ENCODE results near the gene LAMC3. TPM values are rescaled to one million over a fixed set of nuclear protein-coding genes. Genes with fewer than 3 reads are reported as not detected.
A peak's percentile ranks its signal among the peaks of the same experiment; 100 is the strongest.

The LAMC3 gene
- total and polyA plus RNA-seq, 9 of the 15 experiments (the other 6 are each of a cell fraction or from before 2014, with no cell fraction given), result 0.10 TPM; not detected in 8

- TF ChIP-seq, protein P1, sequence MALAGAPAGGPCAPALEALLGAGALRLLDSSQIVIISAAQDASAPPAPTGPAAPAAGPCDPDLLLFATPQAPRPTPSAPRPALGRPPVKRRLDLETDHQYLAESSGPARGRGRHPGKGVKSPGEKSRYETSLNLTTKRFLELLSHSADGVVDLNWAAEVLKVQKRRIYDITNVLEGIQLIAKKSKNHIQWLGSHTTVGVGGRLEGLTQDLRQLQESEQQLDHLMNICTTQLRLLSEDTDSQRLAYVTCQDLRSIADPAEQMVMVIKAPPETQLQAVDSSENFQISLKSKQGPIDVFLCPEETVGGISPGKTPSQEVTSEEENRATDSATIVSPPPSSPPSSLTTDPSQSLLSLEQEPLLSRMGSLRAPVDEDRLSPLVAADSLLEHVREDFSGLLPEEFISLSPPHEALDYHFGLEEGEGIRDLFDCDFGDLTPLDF (CRISPR knock-in tag; IDR thresholded peaks at IDR 0.05), result no peak
- no peak for TF ChIP-seq ELK3 (CRISPR knock-in tag; IDR thresholded peaks at IDR 0.05)
- TF ChIP-seq, protein P2, sequence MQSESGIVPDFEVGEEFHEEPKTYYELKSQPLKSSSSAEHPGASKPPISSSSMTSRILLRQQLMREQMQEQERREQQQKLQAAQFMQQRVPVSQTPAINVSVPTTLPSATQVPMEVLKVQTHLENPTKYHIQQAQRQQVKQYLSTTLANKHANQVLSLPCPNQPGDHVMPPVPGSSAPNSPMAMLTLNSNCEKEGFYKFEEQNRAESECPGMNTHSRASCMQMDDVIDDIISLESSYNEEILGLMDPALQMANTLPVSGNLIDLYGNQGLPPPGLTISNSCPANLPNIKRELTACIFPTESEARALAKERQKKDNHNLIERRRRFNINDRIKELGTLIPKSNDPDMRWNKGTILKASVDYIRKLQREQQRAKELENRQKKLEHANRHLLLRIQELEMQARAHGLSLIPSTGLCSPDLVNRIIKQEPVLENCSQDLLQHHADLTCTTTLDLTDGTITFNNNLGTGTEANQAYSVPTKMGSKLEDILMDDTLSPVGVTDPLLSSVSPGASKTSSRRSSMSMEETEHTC (IDR thresholded peaks at IDR 0.05), result no peak
- no peak for TF ChIP-seq TARDBP (IDR thresholded peaks at IDR 0.05)
Observed at GRCh38 chr9:130973686-130974281, 35.2 kb upstream of the LAMC3 start (continued).

DNA sequence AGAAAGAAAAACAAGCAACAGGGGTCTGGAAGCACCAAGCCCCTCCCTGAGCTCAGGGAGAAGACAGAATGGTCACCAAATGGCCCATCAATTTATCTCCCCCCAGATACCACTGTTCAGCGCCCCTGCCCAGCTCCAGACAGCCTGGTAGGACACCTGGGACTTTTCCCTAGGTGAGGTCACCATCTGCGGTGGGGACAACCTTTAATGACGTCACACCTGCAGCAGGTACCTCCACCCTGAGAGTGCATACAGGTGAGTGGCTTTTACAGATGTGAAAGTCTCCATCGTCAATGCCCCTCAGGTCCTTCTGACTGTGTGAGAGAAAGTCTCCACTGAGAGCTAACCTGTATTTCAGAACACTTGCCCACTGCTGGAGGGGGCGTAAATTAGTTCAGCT lies 34.3 kb upstream of the LAMC3 start:
- peak in 3 of 4 experiments; percentile 58 to 65 (median 60) for DNase-seq (ENCODE audit: extremely low read depth in 1 of 4, low spot score in 3 of 4)
- intact Hi-C loops (cut with micrococcal nuclease) (no loop called here), in situ Hi-C loops (cut with MboI) (loop anchor here (25.0 kb wide), 1 partner anchor 262 kb away; no protein-coding TSS in a partner anchor)
- no peak overlapping the region for H3K9ac ChIP-seq (ENCODE audit: insufficient read depth in 1 of 2, low read depth in 2 of 2, low read length in 2 of 2)
- no peak for FAIRE-seq
- no peak for TF ChIP-seq ZNF121 (CRISPR knock-in tag; conservative IDR thresholded peaks at IDR 0.05)
- TF ChIP-seq ZBTB7A (IDR thresholded peaks at IDR 0.05; ENCODE audit: borderline replicate concordance, control insufficient read depth, low read depth, low read length), result no peak
- no peak for TF ChIP-seq TRIM25 (IDR thresholded peaks at IDR 0.05; ENCODE audit: borderline replicate concordance)
- H3K4me3 ChIP-seq, result no peak overlapping the region
- no peak overlapping the region for H2AFZ ChIP-seq (ENCODE audit: low read depth, low read length)
- no TSS peak for BruUV-seq (replicated peaks)
- H3K27ac ChIP-seq (ENCODE audit: extremely low read depth, low read depth, low read length), result no peak overlapping the region
- H4K20me1 ChIP-seq (replicated peaks; ENCODE audit: control insufficient read depth, insufficient read depth, low read length), result peaks cover 66% of the 10 kb centered on the region
- POLR2A ChIA-PET, result interaction anchor here (0.7 to 4.2 kb wide), 20 partner anchors 9 to 218 kb away, joined by 3 to 86 read pairs (median 4); no protein-coding TSS in a partner anchor
- no peaks in the 10 kb centered on the region; the same call in 1 of the 2 replicates for H3K9me3 ChIP-seq (replicated peaks; ENCODE audit: control insufficient read depth, insufficient read depth, low read depth, low read length)
- WGBS (ENCODE audit: insufficient coverage, low coverage, missing lambda C conversion rate), result 2% methylated on average over 5 of the region's 5 CpGs
- peaks cover 0 to 20% of the 10 kb centered on the region in 2 experiments; a peak in 1 of 5 replicates for H3K4me1 ChIP-seq (replicated peaks in 1 of 2; ENCODE audit: control insufficient read depth in 2 of 2, insufficient read depth in 2 of 2, low read length in 2 of 2)
- ATAC-seq, result no peak
- no peaks in the 10 kb centered on the region for H3K36me3 ChIP-seq (ENCODE audit: control insufficient read depth, insufficient read depth, low read length)
- no peaks in the 10 kb centered on the region for H3K79me2 ChIP-seq (ENCODE audit: control insufficient read depth, insufficient read depth, low read length)
- peaks cover 81 to 97% of the 10 kb centered on the region in 2 experiments for H3K27me3 ChIP-seq (ENCODE audit: control insufficient read depth in 2 of 2, insufficient read depth in 2 of 2, low read length in 2 of 2)
- H3K4me2 ChIP-seq (ENCODE audit: insufficient read depth, low read length), result no peak overlapping the region
- CTCF ChIA-PET (ENCODE audit: low intra/inter-chr PET ratio), result no interaction called here
- peaks cover 2% of the 10 kb centered on the region for H3K9me1 ChIP-seq (ENCODE audit: control insufficient read depth, insufficient read depth, low read length)

All from K562 (cell line).